GM10266 (cell line): ENCODE data around the gene DOCK1.

Experiments
- DNase-seq: peaks from one replicate; pipeline ENCODE4 v3.0.0; 2012; ENCODE audit errors: extremely low spot score
- TF ChIP-seq, protein P1 (sequence below): IDR thresholded peaks from 2 replicates; pipeline ENCODE4 v1.5.1; 2012; ENCODE audit warnings: mild to moderate bottlenecking, low read depth; ENCODE audit not compliant: control insufficient read depth, insufficient read depth; ENCODE audit errors: missing control alignments

DOCK1 gene

DNA sequence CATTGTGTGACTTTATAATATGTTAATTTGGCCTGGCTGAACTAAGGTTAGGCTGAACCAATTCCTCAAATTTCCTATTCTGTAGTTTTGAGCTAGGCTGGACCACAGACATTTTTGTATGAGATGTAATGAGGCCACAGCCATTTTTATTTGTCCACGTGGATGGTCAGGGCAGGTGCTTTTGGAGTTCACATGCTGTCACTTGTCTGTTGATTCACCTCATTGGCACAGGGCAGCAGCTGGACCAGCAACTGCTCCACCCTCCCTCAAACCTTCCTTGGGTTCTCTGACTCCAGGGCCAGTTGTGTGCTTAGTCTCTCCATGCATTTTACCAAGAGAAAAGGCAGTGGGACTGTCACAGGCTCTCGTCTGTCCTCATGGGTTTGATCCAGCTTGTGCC lies 567.7 kb downstream of the DOCK1 start:
- TF ChIP-seq, protein P1, sequence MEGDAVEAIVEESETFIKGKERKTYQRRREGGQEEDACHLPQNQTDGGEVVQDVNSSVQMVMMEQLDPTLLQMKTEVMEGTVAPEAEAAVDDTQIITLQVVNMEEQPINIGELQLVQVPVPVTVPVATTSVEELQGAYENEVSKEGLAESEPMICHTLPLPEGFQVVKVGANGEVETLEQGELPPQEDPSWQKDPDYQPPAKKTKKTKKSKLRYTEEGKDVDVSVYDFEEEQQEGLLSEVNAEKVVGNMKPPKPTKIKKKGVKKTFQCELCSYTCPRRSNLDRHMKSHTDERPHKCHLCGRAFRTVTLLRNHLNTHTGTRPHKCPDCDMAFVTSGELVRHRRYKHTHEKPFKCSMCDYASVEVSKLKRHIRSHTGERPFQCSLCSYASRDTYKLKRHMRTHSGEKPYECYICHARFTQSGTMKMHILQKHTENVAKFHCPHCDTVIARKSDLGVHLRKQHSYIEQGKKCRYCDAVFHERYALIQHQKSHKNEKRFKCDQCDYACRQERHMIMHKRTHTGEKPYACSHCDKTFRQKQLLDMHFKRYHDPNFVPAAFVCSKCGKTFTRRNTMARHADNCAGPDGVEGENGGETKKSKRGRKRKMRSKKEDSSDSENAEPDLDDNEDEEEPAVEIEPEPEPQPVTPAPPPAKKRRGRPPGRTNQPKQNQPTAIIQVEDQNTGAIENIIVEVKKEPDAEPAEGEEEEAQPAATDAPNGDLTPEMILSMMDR = no peak
- no peak for DNase-seq

GRCh38 chr10:127474501-127474900 lies 569.3 kb downstream of the DOCK1 start:
- DNase-seq = no peak
- TF ChIP-seq, protein P1 = no peak

- no peak for DNase-seq
- TF ChIP-seq, protein P1 = no peak
These were observed 580.1 kb downstream of the DOCK1 start for GRCh38 chr10:127485153-127485857.

GRCh38 chr10:127486355-127486754 lies 581.1 kb downstream of the DOCK1 start:
- TF ChIP-seq, protein P1 = no peak
- DNase-seq = no peak

DNA sequence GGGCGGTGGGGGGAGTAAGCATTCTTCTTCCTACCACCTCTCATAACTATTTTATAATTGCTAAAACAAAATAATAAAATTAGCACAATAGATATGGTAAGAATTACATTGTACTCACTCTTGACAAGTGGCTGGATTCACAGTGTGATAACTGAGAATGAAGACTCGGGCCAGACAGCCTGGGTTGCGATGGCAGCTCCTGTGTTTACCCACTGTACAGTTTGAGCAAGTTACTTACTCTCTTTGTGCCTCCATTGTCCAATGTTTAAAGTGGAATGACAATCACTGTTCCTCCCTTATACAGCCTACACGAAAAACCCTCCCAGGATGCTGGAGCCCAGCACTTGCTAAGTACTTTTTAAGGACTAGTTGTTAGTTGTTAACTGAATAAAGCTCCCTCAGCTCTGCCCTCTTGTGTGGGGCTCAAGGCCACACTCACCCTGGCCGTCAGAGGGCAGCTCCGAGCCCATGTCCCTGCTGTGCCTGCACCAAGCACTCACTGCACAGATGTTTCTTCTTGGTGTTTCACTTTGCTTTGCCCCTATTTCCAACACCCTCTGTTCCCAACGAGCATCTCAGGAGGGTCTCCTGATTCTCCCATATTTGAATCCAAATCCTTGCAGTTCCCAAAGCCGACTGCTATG lies 587.5 kb downstream of the DOCK1 start:
- TF ChIP-seq, protein P1 = no peak
- DNase-seq = no peak

DNA sequence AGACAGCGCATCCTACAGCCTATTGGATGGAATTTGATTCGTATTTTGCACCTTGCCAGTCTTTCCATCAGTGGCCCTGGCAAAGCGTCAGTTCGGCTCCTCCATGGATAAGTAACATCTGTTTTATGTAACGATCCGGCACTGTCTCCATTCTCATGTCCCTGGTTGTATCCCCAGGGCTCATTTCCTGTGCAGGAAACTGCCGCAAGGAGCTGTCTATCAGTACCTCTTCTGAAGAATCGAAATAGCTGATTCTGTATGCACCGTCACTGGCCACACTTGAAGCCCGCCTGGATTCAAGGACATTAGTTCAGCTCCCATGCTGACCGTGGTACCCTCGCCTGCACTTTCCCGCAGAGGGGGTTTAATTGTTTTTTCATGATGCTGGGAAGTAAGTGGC lies 590.8 kb downstream of the DOCK1 start:
- TF ChIP-seq, protein P1 = no peak
- DNase-seq = no peak

DNA sequence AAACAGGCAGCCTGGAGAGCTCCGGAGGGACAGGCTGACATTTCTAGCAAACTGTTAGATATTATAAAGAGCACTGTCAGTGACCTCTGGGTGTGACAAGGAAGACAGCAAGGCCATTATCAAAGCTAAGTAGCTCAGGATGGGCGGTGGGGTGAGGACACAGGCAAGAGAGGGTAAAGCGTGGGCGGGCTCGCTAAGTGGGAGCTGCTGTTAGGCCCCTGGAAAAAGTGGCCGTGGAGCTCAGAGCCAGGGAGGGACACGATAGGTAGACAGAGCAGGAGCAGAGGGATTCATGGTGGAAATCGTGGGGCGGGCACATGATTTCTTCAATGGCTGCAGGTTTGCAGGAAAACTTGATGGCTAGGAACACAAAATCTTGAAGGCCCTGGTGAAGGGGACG lies 592.5 kb downstream of the DOCK1 start:
- TF ChIP-seq, protein P1 = no peak
- DNase-seq = no peak
